GM19025 (cell line): ENCODE measurements around the gene KLK6.

ENCODE experiments used
- ATAC-seq: cut with Tn5 transposase; IDR thresholded peaks from one replicate; pipeline ENCODE4 v1.9.1; 2021; ENCODE audit warnings: mild to moderate bottlenecking, low read depth, moderate library complexity; ENCODE audit not compliant: unreplicated experiment

The KLK6 gene

DNA sequence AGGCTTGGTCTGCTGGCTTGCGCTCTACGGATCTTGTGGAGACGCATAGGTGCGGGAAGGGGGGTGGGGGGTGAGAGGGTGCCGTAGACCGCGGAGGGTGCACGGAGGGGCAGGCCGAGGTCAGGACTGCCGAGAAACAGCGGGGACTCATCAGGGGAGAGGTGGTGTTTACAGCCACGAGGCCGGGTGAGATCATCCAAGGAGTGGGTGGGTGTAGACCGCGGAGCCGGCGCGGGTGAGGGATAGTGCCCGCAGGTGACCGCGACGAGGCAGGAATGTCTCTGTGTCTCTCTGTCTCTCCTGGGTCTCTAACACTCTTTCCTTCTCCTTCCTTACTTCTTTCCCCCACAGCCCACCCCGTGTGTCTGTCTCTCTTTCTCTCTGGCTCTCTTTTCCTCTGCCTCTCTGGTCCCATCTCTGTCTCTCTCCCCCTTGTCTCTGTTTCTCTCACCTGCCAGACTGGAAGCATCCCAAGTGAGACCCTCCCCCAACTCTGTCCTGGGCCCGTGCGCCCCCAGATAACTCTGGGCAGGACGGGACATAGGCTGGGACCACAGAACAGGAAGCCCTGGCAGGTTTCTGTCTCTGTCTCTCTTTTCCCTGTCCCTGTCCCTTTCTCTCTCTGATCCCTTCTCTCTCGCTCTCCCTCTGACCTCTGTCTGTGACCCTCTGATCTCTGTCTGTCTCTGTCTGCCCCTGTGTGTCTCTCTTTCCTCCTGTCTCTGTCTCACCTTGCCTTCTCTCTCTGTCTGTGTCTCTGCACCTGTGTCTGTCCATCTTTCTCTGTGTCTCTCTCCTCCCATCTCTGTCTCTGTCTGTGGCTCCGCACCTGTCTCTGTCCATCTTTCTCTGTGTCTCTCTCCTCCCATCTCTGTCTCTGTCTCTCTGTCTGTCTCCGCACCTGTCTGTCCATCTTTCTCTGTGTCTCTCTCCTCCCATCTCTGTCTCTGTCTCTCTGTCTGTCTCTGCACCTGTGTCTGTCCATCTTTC, 56.4 kb downstream of the KLK6 start:
- ATAC-seq = no peak

DNA sequence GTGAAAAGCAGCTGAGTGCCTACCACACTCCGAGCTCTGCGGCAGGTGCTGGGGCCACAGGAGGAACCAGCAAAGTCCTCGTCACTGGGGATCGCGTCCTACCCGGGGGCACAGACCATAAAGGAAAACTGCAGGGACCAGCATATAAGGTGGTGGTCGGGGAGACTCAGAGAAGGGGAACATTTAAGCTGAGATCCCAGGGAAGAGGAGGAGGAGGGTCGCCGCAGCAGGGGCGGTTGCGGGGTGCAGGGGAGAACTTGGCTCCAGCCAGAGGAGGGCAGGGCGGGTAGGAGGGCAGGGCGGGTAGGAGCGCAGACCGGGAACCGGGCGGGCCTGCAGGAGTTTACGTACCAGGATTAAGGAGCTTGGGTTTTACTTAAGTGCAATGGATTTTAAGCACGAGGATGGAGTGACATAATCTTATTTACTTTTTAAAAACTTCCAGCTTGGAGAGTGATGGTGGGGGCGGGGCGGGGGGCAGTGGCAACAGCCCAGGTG, 57.2 kb downstream of the KLK6 start:
- no peak for ATAC-seq

DNA sequence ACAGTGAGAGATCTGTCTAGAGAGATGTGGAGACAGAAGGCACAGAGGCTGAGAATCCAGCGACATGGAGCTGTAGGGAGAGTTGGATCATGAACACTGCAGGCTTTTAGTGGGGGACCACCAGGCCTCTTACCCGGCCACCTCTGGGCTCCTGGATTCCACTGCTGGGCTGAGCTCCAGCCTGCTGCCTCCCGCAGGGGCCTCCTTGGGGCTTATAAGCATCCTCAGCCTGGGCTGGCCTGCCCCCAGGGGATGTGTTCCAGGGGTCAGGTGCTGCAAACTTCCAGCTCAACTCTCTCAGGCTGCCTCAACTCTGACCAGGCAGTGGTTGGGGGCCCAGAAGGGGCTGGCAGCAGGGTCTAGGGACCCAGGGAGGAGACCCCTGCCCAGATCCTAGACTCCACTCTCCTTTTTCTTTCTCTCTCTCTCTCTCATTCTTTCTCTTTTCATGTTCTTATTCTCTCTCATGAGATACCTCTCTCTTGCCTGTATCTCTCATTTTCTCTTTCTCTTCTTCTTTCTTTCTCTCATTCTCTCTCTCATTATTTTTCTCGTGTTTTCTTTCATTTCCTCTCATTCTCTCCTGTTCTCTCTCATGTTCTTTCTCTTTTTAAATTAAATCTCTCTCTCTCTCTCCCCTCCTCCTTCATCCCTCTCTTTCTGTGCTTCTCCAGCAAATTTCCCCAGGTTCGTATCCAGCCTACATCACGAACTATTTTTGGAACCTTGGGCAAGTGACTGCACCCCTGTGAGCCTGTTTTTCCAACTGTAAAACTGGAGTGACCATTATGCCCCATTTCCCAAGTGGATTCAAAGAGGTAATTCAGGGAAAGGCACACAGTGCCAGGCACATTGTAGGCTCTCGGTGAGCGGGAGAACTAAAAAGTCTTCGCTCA, 57.9 kb downstream of the KLK6 start, which contains the start of gene KLK4:
TSS of gene KLK4 (minus strand) at position 190 of the 896 bp plus-strand sequence. CDS start 657 bp downstream, outside the sequence.
- ATAC-seq = no peak

DNA sequence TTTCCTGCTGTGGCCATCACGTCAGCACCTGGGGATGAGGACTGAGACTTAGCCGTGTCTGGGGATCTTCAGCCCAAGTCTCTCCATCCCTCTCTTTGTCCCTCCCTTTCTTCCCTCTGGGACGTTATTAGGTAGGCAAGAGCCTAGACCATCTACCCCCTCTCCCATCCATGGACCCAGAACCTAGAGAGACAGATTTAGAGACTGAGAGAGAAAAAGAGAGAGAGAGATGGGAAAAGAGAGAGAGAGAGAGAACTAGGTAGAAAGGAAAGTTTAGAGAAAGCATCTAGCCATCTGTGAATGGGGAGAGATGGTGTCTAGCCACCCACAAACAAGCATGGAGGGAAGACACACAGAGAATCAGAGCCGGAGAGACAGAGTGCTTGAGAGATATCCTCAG, 58.7 kb downstream of the KLK6 start:
- no peak for ATAC-seq

DNA sequence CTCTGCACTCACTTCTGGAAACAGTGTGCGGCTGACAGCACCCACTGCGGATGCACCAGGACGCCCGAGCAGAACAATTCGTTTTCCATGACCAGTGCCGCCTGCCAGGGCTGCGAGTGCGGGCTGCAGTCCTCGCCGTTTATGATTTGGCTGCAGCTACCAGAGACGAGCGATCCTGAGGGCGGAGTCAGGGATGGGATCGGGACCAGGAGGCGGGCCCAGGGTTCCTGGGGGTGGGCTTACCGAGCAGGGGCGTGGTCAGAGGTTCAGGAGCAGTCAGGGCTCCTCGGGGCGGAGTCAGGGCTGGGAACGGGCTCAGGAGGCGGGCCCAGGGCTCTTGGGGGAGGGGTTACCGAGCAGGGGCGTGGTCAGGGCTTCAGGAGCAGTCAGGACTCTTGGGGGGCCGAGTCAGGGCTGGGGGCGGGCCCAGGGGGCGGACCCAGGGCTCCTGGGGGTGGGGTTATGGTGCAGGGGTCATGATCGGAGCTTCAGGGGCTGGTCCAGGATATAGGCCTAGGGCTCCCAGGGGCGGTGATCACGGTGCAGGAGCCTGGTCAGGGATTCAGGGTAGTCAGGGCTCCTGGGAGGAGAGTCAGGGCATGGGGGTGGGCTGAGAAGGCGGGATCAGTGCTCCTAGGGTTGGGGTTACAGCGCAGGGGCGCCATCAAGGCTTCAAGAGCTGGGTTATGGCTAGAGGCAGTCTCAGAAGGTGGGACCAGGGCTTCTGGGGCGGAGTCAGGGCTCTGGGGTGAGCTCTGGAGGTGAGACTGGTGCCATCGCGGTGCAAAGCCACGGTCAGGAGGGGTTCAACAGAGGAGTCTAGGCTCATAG, 59.9 kb downstream of the KLK6 start:
- ATAC-seq = no peak
